Amniotic stem cell (primary cell): Measurements from ENCODE around the gene CLASRP.
A peak's percentile ranks its signal among the peaks of the same experiment; 100 is the strongest.

Experiments used
- DNase-seq: peaks from one replicate; lab custom pipeline; 2025; lab: John Stamatoyannopoulos, UW

Gene CLASRP

DNA sequence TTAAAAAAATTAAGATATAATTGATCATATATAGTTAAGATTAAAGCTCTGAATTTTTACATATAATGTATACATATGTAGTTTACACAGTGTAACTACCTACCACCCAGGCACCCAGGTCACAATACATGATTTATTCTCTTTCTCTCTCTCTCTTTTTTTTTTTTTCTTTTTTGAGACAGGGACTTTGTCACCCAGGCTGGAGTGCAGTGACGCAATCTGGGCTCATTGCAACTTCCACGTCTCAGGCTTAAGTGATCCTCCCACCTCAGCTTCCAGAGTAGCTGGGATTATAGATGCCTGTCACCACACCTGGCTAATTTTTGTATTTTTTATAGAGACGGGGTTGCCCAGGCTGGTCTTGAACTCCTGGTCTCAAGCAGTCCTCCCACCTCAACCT, 18.8 kb upstream of the CLASRP start:
- DNase-seq: no peak

GRCh38 chr19:45021971-45022370, 16.9 kb upstream of the CLASRP start:
- no peak for DNase-seq

DNA sequence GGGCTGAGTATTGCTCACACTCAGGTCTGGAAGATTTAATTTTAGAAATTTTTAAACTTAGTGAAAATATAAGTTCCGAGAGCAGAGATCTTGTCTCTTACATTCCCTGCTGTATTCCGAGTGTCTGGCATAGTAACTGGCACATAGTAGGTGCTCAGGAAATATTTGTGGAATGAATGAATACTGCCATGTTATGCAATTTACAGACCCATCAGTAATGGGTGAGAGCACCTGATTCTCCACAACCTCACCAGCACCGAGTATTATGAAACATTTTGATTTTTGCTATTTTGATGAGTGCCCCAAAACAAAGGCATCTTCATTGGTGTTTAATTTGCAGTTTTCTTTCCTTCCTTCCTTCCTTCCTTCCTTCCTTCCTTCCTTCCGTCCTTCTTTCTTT, 15.8 kb upstream of the CLASRP start:
- no peak for DNase-seq

DNA sequence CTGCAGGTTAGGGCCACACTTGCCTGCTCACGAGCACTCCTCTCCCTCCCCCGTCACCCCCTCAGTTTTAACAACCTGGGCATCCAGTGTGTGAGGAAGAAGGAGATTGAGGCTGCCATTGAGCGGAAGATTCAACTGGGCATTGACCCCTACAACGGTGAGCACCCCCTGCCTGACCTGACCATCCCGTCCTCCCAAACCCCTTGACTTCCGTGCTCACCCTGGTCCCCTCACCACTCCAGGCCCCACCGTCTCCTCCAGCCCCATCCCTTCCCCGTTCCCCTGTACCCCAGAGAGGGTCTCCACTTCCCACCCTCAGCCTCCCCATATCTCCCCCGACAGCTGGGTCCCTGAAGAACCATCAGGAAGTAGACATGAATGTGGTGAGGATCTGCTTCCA, 13.6 kb upstream of the CLASRP start:
- no peak for DNase-seq

DNA sequence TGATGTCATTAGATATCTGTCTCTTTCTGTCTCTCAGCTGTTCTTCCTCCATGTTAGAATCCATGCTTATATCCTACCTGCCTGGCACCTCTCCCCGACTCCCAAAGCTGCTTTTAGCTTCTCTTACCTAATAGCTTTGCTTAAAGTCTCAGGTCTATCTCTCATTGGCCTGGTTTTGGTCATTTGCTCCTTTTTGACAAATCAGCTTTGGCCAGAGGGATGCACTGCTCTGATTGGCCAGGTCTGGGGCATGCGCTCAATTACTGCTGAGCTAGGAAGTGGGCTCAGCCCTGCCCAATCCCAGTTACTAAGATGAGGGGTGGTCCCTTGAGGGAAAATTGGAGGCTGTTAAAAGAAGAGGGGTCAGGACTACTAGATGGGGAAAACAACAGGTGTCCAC, 11.5 kb upstream of the CLASRP start:
- DNase-seq: no peak

GRCh38 chr19:45030825-45031224, 8.0 kb upstream of the CLASRP start:
- DNase-seq: no peak

- no peak for DNase-seq
Observed at GRCh38 chr19:45032421-45032820, 6.4 kb upstream of the CLASRP start.

GRCh38 chr19:45035755-45036154, 3.1 kb upstream of the CLASRP start:
- no peak for DNase-seq

DNA sequence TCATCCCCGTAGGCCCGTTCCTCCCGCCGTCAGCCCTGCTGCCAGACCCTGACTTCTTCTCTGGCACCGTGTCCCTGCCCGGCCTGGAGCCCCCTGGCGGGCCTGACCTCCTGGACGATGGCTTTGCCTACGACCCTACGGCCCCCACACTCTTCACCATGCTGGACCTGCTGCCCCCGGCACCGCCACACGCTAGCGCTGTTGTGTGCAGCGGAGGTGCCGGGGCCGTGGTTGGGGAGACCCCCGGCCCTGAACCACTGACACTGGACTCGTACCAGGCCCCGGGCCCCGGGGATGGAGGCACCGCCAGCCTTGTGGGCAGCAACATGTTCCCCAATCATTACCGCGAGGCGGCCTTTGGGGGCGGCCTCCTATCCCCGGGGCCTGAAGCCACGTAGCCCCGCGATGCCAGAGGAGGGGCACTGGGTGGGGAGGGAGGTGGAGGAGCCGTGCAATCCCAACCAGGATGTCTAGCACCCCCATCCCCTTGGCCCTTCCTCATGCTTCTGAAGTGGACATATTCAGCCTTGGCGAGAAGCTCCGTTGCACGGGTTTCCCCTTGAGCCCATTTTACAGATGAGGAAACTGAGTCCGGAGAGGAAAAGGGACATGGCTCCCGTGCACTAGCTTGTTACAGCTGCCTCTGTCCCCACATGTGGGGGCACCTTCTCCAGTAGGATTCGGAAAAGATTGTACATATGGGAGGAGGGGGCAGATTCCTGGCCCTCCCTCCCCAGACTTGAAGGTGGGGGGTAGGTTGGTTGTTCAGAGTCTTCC, 1.3 kb upstream of the CLASRP start:
- DNase-seq: no peak

- DNase-seq: no peak
Observed at GRCh38 chr19:45040059-45040771, 1.4 kb downstream of the CLASRP start.

GRCh38 chr19:45041125-45041524, 2.3 kb downstream of the CLASRP start:
- no peak for DNase-seq

GRCh38 chr19:45045671-45046353, 7.0 kb downstream of the CLASRP start:
- DNase-seq: no peak

- no peak for DNase-seq
Observed at GRCh38 chr19:45046355-45046754, 7.5 kb downstream of the CLASRP start.

DNA sequence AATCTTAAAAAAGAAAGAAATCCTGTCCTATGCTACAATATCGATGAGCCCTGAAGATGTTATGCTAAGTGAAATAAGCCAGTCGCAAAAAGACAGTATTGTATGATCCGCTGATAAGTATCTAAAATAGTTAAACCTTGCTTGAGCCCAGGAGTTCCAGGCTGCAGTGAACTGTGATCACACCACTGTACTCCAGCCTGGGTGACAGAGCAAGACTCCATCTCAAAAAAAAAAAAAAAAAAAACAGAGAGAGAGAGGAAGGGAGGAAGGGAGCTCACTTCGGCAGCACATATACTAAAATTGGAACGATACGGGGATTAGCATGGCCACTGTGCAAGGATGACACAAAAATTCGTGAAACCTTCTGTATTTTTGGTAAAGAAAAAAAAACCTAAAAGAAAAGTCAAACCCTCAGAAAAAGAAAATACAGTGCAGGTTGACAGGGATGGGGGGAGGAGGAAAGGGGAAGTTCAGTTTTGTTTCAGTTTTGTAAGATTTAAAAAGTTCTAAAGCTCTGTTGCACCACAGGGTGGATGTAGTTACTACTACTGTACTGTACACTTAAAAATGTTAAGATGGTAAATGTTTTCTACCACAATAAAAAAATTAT, 8.4 kb downstream of the CLASRP start:
- no peak for DNase-seq

DNA sequence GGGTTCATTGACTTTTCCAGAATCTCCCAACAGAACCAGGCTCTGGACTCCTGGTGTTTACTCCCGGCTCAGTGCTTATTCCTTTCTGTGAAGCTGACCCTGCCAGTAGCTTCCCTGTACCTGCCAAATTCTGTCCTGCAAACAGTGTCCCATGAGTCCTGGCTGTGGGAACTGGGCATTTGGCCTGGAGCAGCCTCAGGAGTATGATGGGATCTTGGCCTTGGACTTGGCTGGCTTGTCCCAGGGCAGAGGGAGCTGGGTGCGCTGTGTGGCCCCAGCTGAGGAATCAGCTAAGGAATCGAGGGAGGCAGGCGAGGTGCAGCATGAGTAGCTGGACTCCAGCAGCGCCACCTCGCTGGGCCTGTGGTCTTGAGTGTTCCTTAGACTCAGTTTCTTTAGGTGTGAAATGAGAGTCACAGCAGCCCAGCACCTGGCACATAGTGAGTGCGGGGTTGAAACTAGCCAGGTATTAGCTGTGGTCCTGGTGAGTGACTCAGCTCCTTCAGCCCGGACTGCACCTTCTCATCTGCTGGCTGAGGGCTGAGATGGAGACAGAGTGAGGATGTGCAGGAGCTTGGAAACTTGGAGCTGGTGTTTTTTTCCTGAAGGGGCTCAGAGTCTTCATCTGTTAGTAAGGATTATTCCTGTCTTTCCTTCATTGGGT, 10.4 kb downstream of the CLASRP start:
- DNase-seq: no peak

GRCh38 chr19:45050036-45050435, 11.2 kb downstream of the CLASRP start:
- DNase-seq: no peak

- no peak for DNase-seq
Observed at GRCh38 chr19:45051929-45052579, 13.2 kb downstream of the CLASRP start.

DNA sequence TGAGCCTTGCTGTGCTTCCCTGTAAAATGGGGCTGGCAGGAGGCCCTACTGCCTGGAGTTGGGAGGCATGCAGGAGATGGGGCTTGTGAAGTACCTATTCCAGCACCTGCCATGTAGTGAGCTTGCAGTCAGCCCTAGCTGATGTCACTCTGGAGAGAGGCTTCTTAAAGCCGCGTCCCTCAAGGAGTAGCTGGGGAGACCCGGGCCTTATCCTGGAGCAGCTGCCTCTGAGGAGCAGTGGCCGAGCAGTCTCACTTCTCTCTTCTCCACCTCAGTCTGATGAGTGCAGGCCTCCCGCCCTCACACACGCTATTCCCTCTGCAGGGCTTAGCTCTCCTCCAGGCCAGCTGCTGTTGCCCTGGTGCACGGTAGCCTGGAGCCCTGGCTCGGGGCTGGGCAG, 18.0 kb downstream of the CLASRP start:
- DNase-seq: no peak

GRCh38 chr19:45057444-45057843, 18.6 kb downstream of the CLASRP start:
- DNase-seq: no peak

GRCh38 chr19:45058622-45059159, 19.8 kb downstream of the CLASRP start:
- no peak for DNase-seq

DNA sequence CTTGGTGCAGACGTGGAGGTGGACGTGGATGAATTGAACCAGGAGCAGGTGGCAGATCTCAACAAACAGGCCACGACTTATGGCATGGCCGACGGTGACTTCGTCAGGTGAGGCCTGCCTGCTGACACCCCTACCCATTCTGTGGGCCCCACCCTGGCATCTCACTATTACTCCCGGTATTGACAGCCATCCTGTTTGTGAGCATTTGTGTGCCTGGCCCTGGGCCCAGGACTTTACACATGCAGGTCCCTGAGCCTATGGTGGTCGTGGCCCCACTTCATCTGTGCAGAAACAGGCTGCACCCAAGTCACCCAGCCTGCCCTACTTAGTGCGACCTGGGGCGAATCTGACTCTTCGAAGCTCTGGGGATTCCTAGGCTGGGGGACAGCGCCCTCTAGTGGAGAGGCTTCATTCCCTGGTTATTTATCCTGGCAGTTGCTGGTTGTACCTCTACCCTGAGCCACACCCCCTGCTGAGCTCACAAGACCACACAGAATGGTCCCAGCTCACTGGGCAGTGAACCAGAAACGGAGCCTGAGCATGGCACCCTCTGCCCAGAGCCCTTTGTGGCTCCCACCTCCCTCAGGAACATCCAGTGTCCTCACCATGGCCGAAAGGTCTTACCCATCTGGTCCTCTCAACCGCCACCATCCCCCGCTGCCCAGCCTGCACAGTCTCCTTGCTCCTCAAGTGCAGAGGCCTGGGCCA, 20.6 kb downstream of the CLASRP start:
- DNase-seq: peak; percentile 48
